Prostate gland (tissue), 2 donors: ENCODE data around the gene NFE2L3.

Source experiments
- CTCF ChIP-seq, 4 experiments: fragments of 200-600 bp in 2 of 4; fragments of 450-650 bp in 2 of 4; sonication (generic) in 2 of 4; IDR thresholded peaks; 1 replicate in 3 of 4; 2 replicates in 1 of 4; pipeline ENCODE4 v1.5.1; 2016 to 2019; ENCODE audit warnings: antibody characterized with exemption in 4 of 4, mild to moderate bottlenecking in 2 of 4, moderate library complexity in 2 of 4
- POLR2AphosphoS5 ChIP-seq: sonication (generic); formaldehyde crosslinking; IDR thresholded peaks from one replicate; pipeline ENCODE4 v1.6.1; 2017; ENCODE audit warnings: antibody characterized with exemption

GRCh38 chr7:26140380-26140779 is 11.6 kb upstream of the NFE2L3 start:
- TF ChIP-seq CTCF (IDR thresholded peaks at IDR 0.05): no peak
- TF ChIP-seq POLR2AphosphoS5: no peak
